ENCODE results near the gene DENND1B. TPM values are rescaled to one million over a fixed set of nuclear protein-coding genes. Genes with fewer than 3 reads are reported as not detected.

Gene DENND1B
- total and polyA plus RNA-seq, 9 of the 15 experiments (the other 6 are each of a cell fraction or from before 2014, with no cell fraction given) = 2.1 to 12.1 (median 7.5) TPM

- ChIA-PET CTCF (ENCODE audit: low intra/inter-chr PET ratio) (interaction anchor here (0.6 to 2.0 kb wide), 3 partner anchors 254 to 539 kb away, joined by 3 to 12 read pairs (median 4); no protein-coding TSS in a partner anchor), POLR2A (interaction anchor here (0.6 to 1.2 kb wide), 3 partner anchors 20 to 287 kb away, joined by 3 to 4 read pairs (median 3); partner anchors contain the start of gene C1orf53)
- Histone ChIP-seq H2AFZ (ENCODE audit: low read depth, low read length) (no peak overlapping the region), H3K27me3 (ENCODE audit: control insufficient read depth in 2 of 2, insufficient read depth in 2 of 2, low read length in 2 of 2) (no peaks in the 10 kb centered on the region), H3K4me2 (ENCODE audit: insufficient read depth, low read length) (no peak overlapping the region), H3K79me2 (ENCODE audit: control insufficient read depth, insufficient read depth, low read length) (no peaks in the 10 kb centered on the region), H3K9me1 (ENCODE audit: control insufficient read depth, insufficient read depth, low read length) (no peaks in the 10 kb centered on the region), H3K27ac (ENCODE audit: extremely low read depth, low read depth, low read length) (no peak overlapping the region), H3K4me3 (no peak overlapping the region), H3K9ac (ENCODE audit: insufficient read depth in 1 of 2, low read depth in 2 of 2, low read length in 2 of 2) (no peak overlapping the region), H3K4me1 (replicated peaks in 1 of 2; ENCODE audit: control insufficient read depth in 2 of 2, insufficient read depth in 2 of 2, low read length in 2 of 2) (no peaks in the 10 kb centered on the region), H3K9me3 (replicated peaks; ENCODE audit: control insufficient read depth, insufficient read depth, low read depth, low read length) (no peaks in the 10 kb centered on the region), H4K20me1 (replicated peaks; ENCODE audit: control insufficient read depth, insufficient read depth, low read length) (no peaks in the 10 kb centered on the region), H3K36me3 (ENCODE audit: control insufficient read depth, insufficient read depth, low read length) (no peaks in the 10 kb centered on the region)
- intact Hi-C loops (cut with micrococcal nuclease) (loop anchor here (1.0 to 5.0 kb wide), 6 partner anchors 77 to 850 kb away; no protein-coding TSS in a partner anchor), in situ Hi-C loops (cut with MboI) (no loop called here)
- WGBS (ENCODE audit: insufficient coverage, low coverage, missing lambda C conversion rate) = 35% methylated on average over 3 of the region's 3 CpGs
- TF ChIP-seq RBM39 (optimal IDR thresholded peaks at IDR 0.05; ENCODE audit: low read depth, low read length) (no peak), NFIC (IDR thresholded peaks at IDR 0.05) (no peak), SMC3 (conservative IDR thresholded peaks at IDR 0.05; ENCODE audit: insufficient read depth, low read depth, low read length) (peak; percentile 72), ZNF24 (IDR thresholded peaks at IDR 0.05) (peak; percentile 71), RAD21 (CRISPR knock-in tag; conservative IDR thresholded peaks at IDR 0.05 in 1 of 2, IDR thresholded peaks at IDR 0.05 in 1 of 2) (peak; percentile 85 to 88), CTCF (IDR thresholded peaks at IDR 0.05 in 2 of 3, conservative IDR thresholded peaks at IDR 0.05 in 1 of 3; ENCODE audit: insufficient read depth in 2 of 3, low read depth in 1 of 3, low read length in 3 of 3) (peak; percentile 63 to 74 (median 67))
- TF ChIP-seq, protein P1, sequence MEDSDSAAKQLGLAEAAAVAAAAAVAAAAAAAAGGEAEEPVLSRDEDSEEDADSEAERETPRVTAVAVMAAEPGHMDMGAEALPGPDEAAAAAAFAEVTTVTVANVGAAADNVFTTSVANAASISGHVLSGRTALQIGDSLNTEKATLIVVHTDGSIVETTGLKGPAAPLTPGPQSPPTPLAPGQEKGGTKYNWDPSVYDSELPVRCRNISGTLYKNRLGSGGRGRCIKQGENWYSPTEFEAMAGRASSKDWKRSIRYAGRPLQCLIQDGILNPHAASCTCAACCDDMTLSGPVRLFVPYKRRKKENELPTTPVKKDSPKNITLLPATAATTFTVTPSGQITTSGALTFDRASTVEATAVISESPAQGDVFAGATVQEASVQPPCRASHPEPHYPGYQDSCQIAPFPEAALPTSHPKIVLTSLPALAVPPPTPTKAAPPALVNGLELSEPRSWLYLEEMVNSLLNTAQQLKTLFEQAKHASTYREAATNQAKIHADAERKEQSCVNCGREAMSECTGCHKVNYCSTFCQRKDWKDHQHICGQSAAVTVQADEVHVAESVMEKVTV (CRISPR knock-in tag; IDR thresholded peaks at IDR 0.05) = peak; percentile 84
- TF ChIP-seq, protein P2, sequence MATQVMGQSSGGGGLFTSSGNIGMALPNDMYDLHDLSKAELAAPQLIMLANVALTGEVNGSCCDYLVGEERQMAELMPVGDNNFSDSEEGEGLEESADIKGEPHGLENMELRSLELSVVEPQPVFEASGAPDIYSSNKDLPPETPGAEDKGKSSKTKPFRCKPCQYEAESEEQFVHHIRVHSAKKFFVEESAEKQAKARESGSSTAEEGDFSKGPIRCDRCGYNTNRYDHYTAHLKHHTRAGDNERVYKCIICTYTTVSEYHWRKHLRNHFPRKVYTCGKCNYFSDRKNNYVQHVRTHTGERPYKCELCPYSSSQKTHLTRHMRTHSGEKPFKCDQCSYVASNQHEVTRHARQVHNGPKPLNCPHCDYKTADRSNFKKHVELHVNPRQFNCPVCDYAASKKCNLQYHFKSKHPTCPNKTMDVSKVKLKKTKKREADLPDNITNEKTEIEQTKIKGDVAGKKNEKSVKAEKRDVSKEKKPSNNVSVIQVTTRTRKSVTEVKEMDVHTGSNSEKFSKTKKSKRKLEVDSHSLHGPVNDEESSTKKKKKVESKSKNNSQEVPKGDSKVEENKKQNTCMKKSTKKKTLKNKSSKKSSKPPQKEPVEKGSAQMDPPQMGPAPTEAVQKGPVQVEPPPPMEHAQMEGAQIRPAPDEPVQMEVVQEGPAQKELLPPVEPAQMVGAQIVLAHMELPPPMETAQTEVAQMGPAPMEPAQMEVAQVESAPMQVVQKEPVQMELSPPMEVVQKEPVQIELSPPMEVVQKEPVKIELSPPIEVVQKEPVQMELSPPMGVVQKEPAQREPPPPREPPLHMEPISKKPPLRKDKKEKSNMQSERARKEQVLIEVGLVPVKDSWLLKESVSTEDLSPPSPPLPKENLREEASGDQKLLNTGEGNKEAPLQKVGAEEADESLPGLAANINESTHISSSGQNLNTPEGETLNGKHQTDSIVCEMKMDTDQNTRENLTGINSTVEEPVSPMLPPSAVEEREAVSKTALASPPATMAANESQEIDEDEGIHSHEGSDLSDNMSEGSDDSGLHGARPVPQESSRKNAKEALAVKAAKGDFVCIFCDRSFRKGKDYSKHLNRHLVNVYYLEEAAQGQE (IDR thresholded peaks at IDR 0.05; ENCODE audit: borderline replicate concordance) = peak; percentile 74
- TF ChIP-seq, protein P2 (CRISPR knock-in tag; IDR thresholded peaks at IDR 0.05; ENCODE audit: low read depth) = no peak
- DNase-seq (ENCODE audit: extremely low read depth in 1 of 4, low spot score in 3 of 4) = peak in 2 of 4 experiments; percentile 18 to 62
- BruUV-seq (replicated peaks) = no TSS peak
- FAIRE-seq = peak; percentile 77
- peak; percentile 95 for ATAC-seq
Measured at GRCh38 chr1:197614916-197615692, 160.2 kb downstream of the DENND1B start.
